Keratinocyte (primary cell): ENCODE data around the gene CD24. TPM values are rescaled to one million over a fixed set of nuclear protein-coding genes. Genes with fewer than 3 reads are reported as not detected.

Experiments
- DNase-seq: peaks from one replicate; pipeline ENCODE4 v3.0.0-alpha.2; 2011; ENCODE audit warnings: low read depth, missing footprints, low spot score
- FAIRE-seq: peaks from 2 replicates; lab custom pipeline; 2011; peaks lifted over from hg19 to GRCh38; lab: Jason Lieb, UNC
- H2AFZ ChIP-seq: 2 replicates; pipeline ENCODE4 v1.6.0; 2012; ENCODE audit warnings: low read length, control low read depth, inconsistent platforms; ENCODE audit not compliant: control insufficient read depth
- H3K27ac ChIP-seq: 2 replicates; pipeline ENCODE4 v1.5.1; 2011; ENCODE audit warnings: low read length; ENCODE audit not compliant: control insufficient read depth, insufficient read depth
- H3K27me3 ChIP-seq: 3 replicates; pipeline ENCODE4 v1.6.0; 2011; ENCODE audit warnings: low read length; ENCODE audit not compliant: control insufficient read depth, insufficient read depth; ENCODE audit errors: extremely low read depth
- H3K36me3 ChIP-seq, 2 experiments: 2 replicates in 1 of 2; 3 replicates in 1 of 2; pipeline ENCODE4 v1.5.1; 2011; ENCODE audit warnings: low read length in 2 of 2, mild to moderate bottlenecking in 1 of 2; ENCODE audit not compliant: control insufficient read depth in 2 of 2, insufficient read depth in 2 of 2; ENCODE audit errors: extremely low read depth in 1 of 2
- H3K4me1 ChIP-seq: 3 replicates; pipeline ENCODE4 v1.5.1; 2011; ENCODE audit warnings: low read length; ENCODE audit not compliant: control insufficient read depth, insufficient read depth; ENCODE audit errors: extremely low read depth
- H3K4me2 ChIP-seq: 3 replicates; pipeline ENCODE4 v1.6.0; 2011; ENCODE audit warnings: low read depth, low read length; ENCODE audit not compliant: control insufficient read depth, insufficient read depth; ENCODE audit errors: extremely low read depth
- H3K4me3 ChIP-seq, 3 experiments: fragments of 200-600 bp in 1 of 3; sonication (generic) in 1 of 3; 2 replicates in 2 of 3; 3 replicates in 1 of 3; pipeline ENCODE4 v1.5.1; 2011 to 2016; ENCODE audit warnings: low read length in 3 of 3, mild to moderate bottlenecking in 3 of 3, control low read depth in 2 of 3, inconsistent platforms in 1 of 3, low read depth in 1 of 3, mixed read lengths in 1 of 3, mixed run types in 1 of 3, moderate library complexity in 1 of 3; ENCODE audit not compliant: control insufficient read depth in 2 of 3, insufficient read depth in 2 of 3; ENCODE audit errors: extremely low read depth in 1 of 3
- H3K79me2 ChIP-seq: 2 replicates; pipeline ENCODE4 v1.6.0; 2012; ENCODE audit warnings: low read length; ENCODE audit not compliant: control insufficient read depth, insufficient read depth
- H3K9ac ChIP-seq: 3 replicates; pipeline ENCODE4 v1.6.0; 2011; ENCODE audit warnings: low read length; ENCODE audit not compliant: control insufficient read depth, insufficient read depth; ENCODE audit errors: extremely low read depth
- H3K9me1 ChIP-seq: 3 replicates; pipeline ENCODE4 v1.6.0; 2011; ENCODE audit warnings: low read length; ENCODE audit not compliant: control insufficient read depth, insufficient read depth; ENCODE audit errors: extremely low read depth
- H3K9me3 ChIP-seq: 2 replicates; pipeline ENCODE4 v1.5.1; 2012; ENCODE audit warnings: low read depth, low read length; ENCODE audit not compliant: control insufficient read depth
- H4K20me1 ChIP-seq: 3 replicates; pipeline ENCODE4 v1.6.0; 2011; ENCODE audit warnings: low read length; ENCODE audit not compliant: control insufficient read depth, insufficient read depth; ENCODE audit errors: extremely low read depth
- EZH2 ChIP-seq: IDR thresholded peaks from one replicate; pipeline ENCODE4 v1.6.1; 2012; ENCODE audit warnings: inconsistent platforms, mild to moderate bottlenecking, low read length, moderate library complexity
- dilution Hi-C: fragments of 300-500 bp; cut with MboI; formaldehyde crosslinking; loops from one replicate; pipeline ENCODE4 v1.7.0; 2020; ENCODE audit warnings: low sequenced_read_pairs; ENCODE audit not compliant: extremely low pct_ligation_motif_present
- polyA plus RNA-seq, 5 experiments: library from polyadenylated mRNA; depleted of rRNA in 3 of 5; stranded (reverse) in 3 of 5; stranded (forward) in 1 of 5; unstranded in 1 of 5; fragments of >200 nt; gene quantifications; 1 replicate in 1 of 5; 2 replicates in 3 of 5; 3 replicates in 1 of 5; pipeline versions ENCODE4 v1.2.1 to v1.2.3, GENCODE V29; 2011 to 2012; ENCODE audit warnings: missing spikeins in 2 of 5, low read depth in 1 of 5, low replicate concordance in 1 of 5
- TF ChIP-seq, protein P1 (sequence below), 3 experiments: IDR thresholded peaks in 1 of 3; conservative IDR thresholded peaks in 1 of 3; optimal IDR thresholded peaks in 1 of 3; 2 replicates in 2 of 3; 3 replicates in 1 of 3; pipeline versions ENCODE3 to v1.5.1; 2011; ENCODE audit warnings: low read length in 3 of 3, mild to moderate bottlenecking in 3 of 3, moderate library complexity in 2 of 3, control low read depth in 1 of 3, inconsistent platforms in 1 of 3; ENCODE audit not compliant: insufficient read depth in 2 of 3; ENCODE audit errors: extremely low read depth in 1 of 3

CD24 gene
- polyA plus RNA-seq, 1 donor (not counting 4 experiments of a cell fraction or from before 2014, with no cell fraction given), result 681 TPM

DNA sequence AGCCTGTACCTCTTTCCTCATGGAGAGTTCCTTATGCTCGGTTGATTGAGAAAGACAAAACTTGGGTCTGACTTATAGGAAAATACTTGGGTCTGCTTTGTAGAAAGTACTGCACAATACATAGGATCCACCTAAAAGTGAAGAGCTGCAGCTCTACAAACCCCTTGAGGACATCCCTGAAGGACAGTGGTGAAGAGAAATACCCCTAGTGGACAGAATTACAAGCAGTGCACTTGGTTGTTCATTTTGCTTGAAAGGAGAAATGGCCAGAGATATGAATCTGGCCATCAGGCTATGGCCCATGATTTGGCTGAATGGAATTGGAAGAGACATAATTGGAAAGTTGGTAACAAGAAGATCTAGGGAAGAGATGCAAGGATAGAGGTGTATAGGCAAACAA lies 8.3 kb downstream of the CD24 start:
- Histone ChIP-seq H3K9me1 (no peaks in the 10 kb centered on the region), H3K27me3 (no peaks in the 10 kb centered on the region), H3K27ac (no peak overlapping the region), H4K20me1 (no peaks in the 10 kb centered on the region), H3K79me2 (no peaks in the 10 kb centered on the region), H3K9me3 (no peaks in the 10 kb centered on the region), H3K9ac (no peak overlapping the region), H3K4me1 (no peaks in the 10 kb centered on the region), H3K36me3 (no peaks in the 10 kb centered on the region), H3K4me2 (no peak overlapping the region), H3K4me3 (no peak overlapping the region), H2AFZ (no peak overlapping the region)
- TF ChIP-seq, protein P1, sequence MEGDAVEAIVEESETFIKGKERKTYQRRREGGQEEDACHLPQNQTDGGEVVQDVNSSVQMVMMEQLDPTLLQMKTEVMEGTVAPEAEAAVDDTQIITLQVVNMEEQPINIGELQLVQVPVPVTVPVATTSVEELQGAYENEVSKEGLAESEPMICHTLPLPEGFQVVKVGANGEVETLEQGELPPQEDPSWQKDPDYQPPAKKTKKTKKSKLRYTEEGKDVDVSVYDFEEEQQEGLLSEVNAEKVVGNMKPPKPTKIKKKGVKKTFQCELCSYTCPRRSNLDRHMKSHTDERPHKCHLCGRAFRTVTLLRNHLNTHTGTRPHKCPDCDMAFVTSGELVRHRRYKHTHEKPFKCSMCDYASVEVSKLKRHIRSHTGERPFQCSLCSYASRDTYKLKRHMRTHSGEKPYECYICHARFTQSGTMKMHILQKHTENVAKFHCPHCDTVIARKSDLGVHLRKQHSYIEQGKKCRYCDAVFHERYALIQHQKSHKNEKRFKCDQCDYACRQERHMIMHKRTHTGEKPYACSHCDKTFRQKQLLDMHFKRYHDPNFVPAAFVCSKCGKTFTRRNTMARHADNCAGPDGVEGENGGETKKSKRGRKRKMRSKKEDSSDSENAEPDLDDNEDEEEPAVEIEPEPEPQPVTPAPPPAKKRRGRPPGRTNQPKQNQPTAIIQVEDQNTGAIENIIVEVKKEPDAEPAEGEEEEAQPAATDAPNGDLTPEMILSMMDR (optimal IDR thresholded peaks at IDR 0.05 in 1 of 3, IDR thresholded peaks at IDR 0.05 in 1 of 3, conservative IDR thresholded peaks at IDR 0.05 in 1 of 3; ENCODE audit: extremely low read depth in 1 of 3, insufficient read depth in 2 of 3, low read length in 3 of 3), result peak in 2 of 3 experiments; percentile 1 to 18
- TF ChIP-seq EZH2, result no peak
- FAIRE-seq (no peak), DNase-seq (no peak)
- dilution Hi-C loops, result no loop called here

DNA sequence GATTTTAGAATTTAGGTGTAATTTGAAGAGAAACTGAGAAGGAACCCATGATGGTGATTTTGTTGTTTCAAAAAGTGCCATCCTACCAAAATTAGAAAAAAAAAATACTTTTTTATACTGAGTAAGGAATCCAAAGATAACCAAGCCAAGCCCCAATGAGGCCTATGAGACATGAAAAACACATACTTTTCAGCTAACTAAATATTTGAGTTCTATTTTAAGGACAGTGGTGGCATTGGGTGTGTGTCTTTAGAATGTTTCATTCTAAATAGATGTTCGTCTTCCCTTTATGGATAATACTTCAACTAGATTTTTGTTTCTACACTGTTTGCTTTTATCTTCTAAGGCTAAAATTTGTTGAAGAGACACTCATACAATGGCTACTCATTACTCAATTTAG lies 9.6 kb downstream of the CD24 start:
- Histone ChIP-seq H3K27me3 (no peaks in the 10 kb centered on the region), H3K9me1 (no peaks in the 10 kb centered on the region), H3K36me3 (no peaks in the 10 kb centered on the region), H3K4me3 (no peak overlapping the region), H3K27ac (no peak overlapping the region), H3K9me3 (no peaks in the 10 kb centered on the region), H3K4me2 (no peak overlapping the region), H3K9ac (no peak overlapping the region), H2AFZ (no peak overlapping the region), H3K4me1 (peaks cover 5% of the 10 kb centered on the region), H3K79me2 (no peaks in the 10 kb centered on the region), H4K20me1 (no peaks in the 10 kb centered on the region)
- dilution Hi-C loops, result no loop called here
- no peak for FAIRE-seq
- no peak for DNase-seq
- no peak for TF ChIP-seq EZH2
- TF ChIP-seq, protein P1 (optimal IDR thresholded peaks at IDR 0.05 in 1 of 3, IDR thresholded peaks at IDR 0.05 in 1 of 3, conservative IDR thresholded peaks at IDR 0.05 in 1 of 3; ENCODE audit: extremely low read depth in 1 of 3, insufficient read depth in 2 of 3, low read length in 3 of 3), result no peak
